HepG2 (cell line): ENCODE data around the gene ZNF584. TPM values are rescaled to one million over a fixed set of nuclear protein-coding genes. Genes with fewer than 3 reads are reported as not detected.

Experiments used
- GTF2F1 ChIP-seq: fragments of 150-350 bp; IDR thresholded peaks from 2 replicates; pipeline ENCODE4 v1.6.1; 2014; ENCODE audit warnings: low read length
- HNRNPH1 ChIP-seq: fragments of 200-400 bp; formaldehyde crosslinking; optimal IDR thresholded peaks from 2 replicates; pipeline ENCODE3; 2017; ENCODE audit warnings: mild to moderate bottlenecking, low read depth, low read length
- HOXD1 ChIP-seq: sonication (generic); formaldehyde crosslinking; IDR thresholded peaks from 2 replicates; pipeline ENCODE4 v1.5.0; 2020; ENCODE audit warnings: missing genetic modification reagents
- MAFK ChIP-seq, 2 experiments: IDR thresholded peaks in 1 of 2; conservative IDR thresholded peaks in 1 of 2; 2 replicates each; pipeline ENCODE4 v1.6.1; 2011; ENCODE audit warnings: improper control_type of control experiment in 2 of 2, low read length in 2 of 2
- PPARG ChIP-seq: conservative IDR thresholded peaks from 2 replicates; pipeline ENCODE4 v1.6.1; 2016; ENCODE audit warnings: missing biosample characterization, missing genetic modification reagents
- RCOR2 ChIP-seq: IDR thresholded peaks from 2 replicates; pipeline ENCODE4 v1.6.1; 2016; ENCODE audit warnings: missing biosample characterization, missing genetic modification reagents
- SKI ChIP-seq: fragments of 450-650 bp; IDR thresholded peaks from one replicate; pipeline ENCODE4 v1.6.1; 2018; ENCODE audit warnings: mild to moderate bottlenecking; ENCODE audit not compliant: partially characterized antibody
- ZFX ChIP-seq: sonication (generic); formaldehyde crosslinking; IDR thresholded peaks from 2 replicates; pipeline ENCODE4 v1.4.0; 2020; ENCODE audit warnings: mild to moderate bottlenecking, low read depth, missing genetic modification reagents, moderate library complexity
- ZSCAN20 ChIP-seq: sonication (generic); formaldehyde crosslinking; IDR thresholded peaks from 2 replicates; pipeline ENCODE4 v1.4.0; 2020; ENCODE audit warnings: missing genetic modification reagents, mild to moderate bottlenecking, borderline replicate concordance
- polyA plus RNA-seq, 8 experiments: library from polyadenylated mRNA; depleted of rRNA in 3 of 8; stranded (reverse) in 7 of 8; unstranded in 1 of 8; fragments of >200 nt; fragmentation: Illumina TruSeq in 4 of 8; extraction: Trizol in 4 of 8; gene quantifications; 2 replicates each; pipeline versions ENCODE4 v1.2.1 to v1.2.3, GENCODE V29; 2011 to 2016; ENCODE audit warnings: low read depth in 4 of 8, missing spikeins in 1 of 8, mixed read lengths in 1 of 8; ENCODE audit not compliant: insufficient read depth in 1 of 8
- total RNA-seq, 5 experiments: library from RNA; depleted of rRNA; stranded (reverse); fragments of >200 nt; fragmentation: Illumina TruSeq; extraction: Trizol; gene quantifications; 2 replicates each; pipeline ENCODE4 v1.2.3, GENCODE V29; 2016; ENCODE audit warnings: low read depth in 1 of 5
- TF ChIP-seq, protein P1 (sequence below): sonication (generic); formaldehyde crosslinking; IDR thresholded peaks from 2 replicates; pipeline ENCODE4 v1.8.0; 2022; ENCODE audit warnings: mild to moderate bottlenecking, missing genetic modification reagents
- TF ChIP-seq, protein P2 (sequence below): sonication (generic); formaldehyde crosslinking; IDR thresholded peaks from 2 replicates; pipeline ENCODE4 v1.9.0; 2022; ENCODE audit warnings: missing genetic modification reagents, mild to moderate bottlenecking, borderline replicate concordance
- TF ChIP-seq, protein P3 (sequence below): sonication (generic); formaldehyde crosslinking; IDR thresholded peaks from 2 replicates; pipeline ENCODE4 v1.4.0; 2020; ENCODE audit warnings: mild to moderate bottlenecking, missing genetic modification reagents, borderline replicate concordance
- TF ChIP-seq, protein P4 (sequence below): sonication (generic); formaldehyde crosslinking; IDR thresholded peaks from 2 replicates; pipeline ENCODE4 v1.4.0; 2020; ENCODE audit warnings: missing genetic modification reagents, borderline replicate concordance
- TF ChIP-seq, protein P5 (sequence below): sonication (generic); formaldehyde crosslinking; IDR thresholded peaks from 2 replicates; pipeline ENCODE4 v1.4.0; 2020; ENCODE audit warnings: mild to moderate bottlenecking, low read depth, missing genetic modification reagents

Gene ZNF584
- total and polyA plus RNA-seq, 2 of the 13 experiments (the other 11 are each of a cell fraction or from before 2014, with no cell fraction given), result 2.4 to 7.0 TPM

DNA sequence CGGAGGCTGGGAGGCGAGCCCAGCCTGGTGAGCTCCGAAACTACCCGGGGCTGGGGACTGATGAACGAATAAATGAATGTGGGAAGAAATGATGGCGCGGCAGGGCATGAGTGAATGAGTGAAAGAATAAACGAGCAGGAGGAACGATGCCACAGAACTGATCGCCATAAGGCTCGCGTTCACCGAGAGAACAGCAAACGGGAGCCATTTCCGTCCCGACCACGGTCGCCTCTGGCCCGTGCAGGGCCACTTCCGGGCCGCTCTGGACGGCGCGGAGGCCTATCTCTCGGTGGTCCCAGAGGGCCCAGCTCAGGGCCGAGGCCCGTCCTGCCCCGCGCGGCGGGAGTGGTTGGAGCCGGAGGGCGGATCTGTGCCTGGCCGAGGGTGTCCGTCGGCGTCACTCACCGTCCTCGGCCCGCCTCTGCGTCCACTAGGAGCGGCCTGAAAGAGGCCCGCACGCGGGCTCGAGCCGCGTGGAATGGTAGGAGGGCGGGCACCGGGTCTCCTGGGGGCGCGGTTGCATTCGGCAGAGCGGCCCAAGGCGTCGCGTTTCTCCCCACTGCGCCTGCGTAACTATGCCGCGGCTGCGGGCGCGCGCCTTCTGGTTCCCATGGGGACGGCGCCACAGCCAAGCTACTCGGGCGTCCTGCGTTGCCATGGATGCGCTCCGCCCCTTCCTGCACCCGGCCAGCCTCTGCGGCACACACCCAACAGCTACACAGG, 46.0 kb upstream of the ZNF584 start, which contains the start of gene ZNF497 (continued):
- TF ChIP-seq, protein P1, sequence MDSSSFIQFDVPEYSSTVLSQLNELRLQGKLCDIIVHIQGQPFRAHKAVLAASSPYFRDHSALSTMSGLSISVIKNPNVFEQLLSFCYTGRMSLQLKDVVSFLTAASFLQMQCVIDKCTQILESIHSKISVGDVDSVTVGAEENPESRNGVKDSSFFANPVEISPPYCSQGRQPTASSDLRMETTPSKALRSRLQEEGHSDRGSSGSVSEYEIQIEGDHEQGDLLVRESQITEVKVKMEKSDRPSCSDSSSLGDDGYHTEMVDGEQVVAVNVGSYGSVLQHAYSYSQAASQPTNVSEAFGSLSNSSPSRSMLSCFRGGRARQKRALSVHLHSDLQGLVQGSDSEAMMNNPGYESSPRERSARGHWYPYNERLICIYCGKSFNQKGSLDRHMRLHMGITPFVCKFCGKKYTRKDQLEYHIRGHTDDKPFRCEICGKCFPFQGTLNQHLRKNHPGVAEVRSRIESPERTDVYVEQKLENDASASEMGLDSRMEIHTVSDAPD, result no peak
- TF ChIP-seq MAFK (conservative IDR thresholded peaks at IDR 0.05 in 1 of 2, IDR thresholded peaks at IDR 0.05 in 1 of 2; ENCODE audit: low read length in 2 of 2), result no peak
- TF ChIP-seq PPARG (CRISPR knock-in tag), result peak; percentile 56
- peak; percentile 84; the same call in 1 of the 2 replicates for TF ChIP-seq ZSCAN20 (CRISPR knock-in tag)
- TF ChIP-seq HOXD1 (CRISPR knock-in tag), result no peak
- TF ChIP-seq RCOR2 (CRISPR knock-in tag), result no peak
- peak; percentile 99 for TF ChIP-seq ZFX
- TF ChIP-seq, protein P2, sequence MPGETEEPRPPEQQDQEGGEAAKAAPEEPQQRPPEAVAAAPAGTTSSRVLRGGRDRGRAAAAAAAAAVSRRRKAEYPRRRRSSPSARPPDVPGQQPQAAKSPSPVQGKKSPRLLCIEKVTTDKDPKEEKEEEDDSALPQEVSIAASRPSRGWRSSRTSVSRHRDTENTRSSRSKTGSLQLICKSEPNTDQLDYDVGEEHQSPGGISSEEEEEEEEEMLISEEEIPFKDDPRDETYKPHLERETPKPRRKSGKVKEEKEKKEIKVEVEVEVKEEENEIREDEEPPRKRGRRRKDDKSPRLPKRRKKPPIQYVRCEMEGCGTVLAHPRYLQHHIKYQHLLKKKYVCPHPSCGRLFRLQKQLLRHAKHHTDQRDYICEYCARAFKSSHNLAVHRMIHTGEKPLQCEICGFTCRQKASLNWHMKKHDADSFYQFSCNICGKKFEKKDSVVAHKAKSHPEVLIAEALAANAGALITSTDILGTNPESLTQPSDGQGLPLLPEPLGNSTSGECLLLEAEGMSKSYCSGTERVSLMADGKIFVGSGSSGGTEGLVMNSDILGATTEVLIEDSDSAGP (CRISPR knock-in tag), result no peak; the same call in none of the 2 replicates
- no peak for TF ChIP-seq GTF2F1
- TF ChIP-seq, protein P3, sequence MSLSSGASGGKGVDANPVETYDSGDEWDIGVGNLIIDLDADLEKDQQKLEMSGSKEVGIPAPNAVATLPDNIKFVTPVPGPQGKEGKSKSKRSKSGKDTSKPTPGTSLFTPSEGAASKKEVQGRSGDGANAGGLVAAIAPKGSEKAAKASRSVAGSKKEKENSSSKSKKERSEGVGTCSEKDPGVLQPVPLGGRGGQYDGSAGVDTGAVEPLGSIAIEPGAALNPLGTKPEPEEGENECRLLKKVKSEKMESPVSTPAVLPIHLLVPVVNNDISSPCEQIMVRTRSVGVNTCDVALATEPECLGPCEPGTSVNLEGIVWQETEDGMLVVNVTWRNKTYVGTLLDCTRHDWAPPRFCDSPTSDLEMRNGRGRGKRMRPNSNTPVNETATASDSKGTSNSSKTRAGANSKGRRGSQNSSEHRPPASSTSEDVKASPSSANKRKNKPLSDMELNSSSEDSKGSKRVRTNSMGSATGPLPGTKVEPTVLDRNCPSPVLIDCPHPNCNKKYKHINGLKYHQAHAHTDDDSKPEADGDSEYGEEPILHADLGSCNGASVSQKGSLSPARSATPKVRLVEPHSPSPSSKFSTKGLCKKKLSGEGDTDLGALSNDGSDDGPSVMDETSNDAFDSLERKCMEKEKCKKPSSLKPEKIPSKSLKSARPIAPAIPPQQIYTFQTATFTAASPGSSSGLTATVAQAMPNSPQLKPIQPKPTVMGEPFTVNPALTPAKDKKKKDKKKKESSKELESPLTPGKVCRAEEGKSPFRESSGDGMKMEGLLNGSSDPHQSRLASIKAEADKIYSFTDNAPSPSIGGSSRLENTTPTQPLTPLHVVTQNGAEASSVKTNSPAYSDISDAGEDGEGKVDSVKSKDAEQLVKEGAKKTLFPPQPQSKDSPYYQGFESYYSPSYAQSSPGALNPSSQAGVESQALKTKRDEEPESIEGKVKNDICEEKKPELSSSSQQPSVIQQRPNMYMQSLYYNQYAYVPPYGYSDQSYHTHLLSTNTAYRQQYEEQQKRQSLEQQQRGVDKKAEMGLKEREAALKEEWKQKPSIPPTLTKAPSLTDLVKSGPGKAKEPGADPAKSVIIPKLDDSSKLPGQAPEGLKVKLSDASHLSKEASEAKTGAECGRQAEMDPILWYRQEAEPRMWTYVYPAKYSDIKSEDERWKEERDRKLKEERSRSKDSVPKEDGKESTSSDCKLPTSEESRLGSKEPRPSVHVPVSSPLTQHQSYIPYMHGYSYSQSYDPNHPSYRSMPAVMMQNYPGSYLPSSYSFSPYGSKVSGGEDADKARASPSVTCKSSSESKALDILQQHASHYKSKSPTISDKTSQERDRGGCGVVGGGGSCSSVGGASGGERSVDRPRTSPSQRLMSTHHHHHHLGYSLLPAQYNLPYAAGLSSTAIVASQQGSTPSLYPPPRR (CRISPR knock-in tag), result 0 out of 2 replicates have a peak, but pooled peaks have one; percentile 22
- TF ChIP-seq HNRNPH1, result no peak
- TF ChIP-seq, protein P4, sequence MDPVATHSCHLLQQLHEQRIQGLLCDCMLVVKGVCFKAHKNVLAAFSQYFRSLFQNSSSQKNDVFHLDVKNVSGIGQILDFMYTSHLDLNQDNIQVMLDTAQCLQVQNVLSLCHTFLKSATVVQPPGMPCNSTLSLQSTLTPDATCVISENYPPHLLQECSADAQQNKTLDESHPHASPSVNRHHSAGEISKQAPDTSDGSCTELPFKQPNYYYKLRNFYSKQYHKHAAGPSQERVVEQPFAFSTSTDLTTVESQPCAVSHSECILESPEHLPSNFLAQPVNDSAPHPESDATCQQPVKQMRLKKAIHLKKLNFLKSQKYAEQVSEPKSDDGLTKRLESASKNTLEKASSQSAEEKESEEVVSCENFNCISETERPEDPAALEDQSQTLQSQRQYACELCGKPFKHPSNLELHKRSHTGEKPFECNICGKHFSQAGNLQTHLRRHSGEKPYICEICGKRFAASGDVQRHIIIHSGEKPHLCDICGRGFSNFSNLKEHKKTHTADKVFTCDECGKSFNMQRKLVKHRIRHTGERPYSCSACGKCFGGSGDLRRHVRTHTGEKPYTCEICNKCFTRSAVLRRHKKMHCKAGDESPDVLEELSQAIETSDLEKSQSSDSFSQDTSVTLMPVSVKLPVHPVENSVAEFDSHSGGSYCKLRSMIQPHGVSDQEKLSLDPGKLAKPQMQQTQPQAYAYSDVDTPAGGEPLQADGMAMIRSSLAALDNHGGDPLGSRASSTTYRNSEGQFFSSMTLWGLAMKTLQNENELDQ (CRISPR knock-in tag), result no peak
- TF ChIP-seq, protein P5, sequence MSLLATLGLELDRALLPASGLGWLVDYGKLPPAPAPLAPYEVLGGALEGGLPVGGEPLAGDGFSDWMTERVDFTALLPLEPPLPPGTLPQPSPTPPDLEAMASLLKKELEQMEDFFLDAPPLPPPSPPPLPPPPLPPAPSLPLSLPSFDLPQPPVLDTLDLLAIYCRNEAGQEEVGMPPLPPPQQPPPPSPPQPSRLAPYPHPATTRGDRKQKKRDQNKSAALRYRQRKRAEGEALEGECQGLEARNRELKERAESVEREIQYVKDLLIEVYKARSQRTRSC (CRISPR knock-in tag), result no peak
- peak; percentile 92 for TF ChIP-seq SKI
